ENCODE results near the gene APRT.

The APRT gene

GRCh38 chr16:88857728-88858339, 46.1 kb upstream of the APRT start:
- DNase-seq = peak; percentile 84
- H3K27ac ChIP-seq (ENCODE audit: low read length, poor library complexity, severe bottlenecking) = peak overlapping the region; percentile 74
- no peaks in the 10 kb centered on the region for H3K9me3 ChIP-seq (ENCODE audit: control insufficient read depth, low read length)
- WGBS = 21% methylated on average over 12 of the region's 12 CpGs
- no peak overlapping the region for H3K23ac ChIP-seq (ENCODE audit: low read length in 2 of 2)
- H4K91ac ChIP-seq (ENCODE audit: low read length) = no peak overlapping the region
- peak overlapping the region; percentile 33 for H2AFZ ChIP-seq (ENCODE audit: low read depth, low read length)
- H3K9ac ChIP-seq (ENCODE audit: low read length) = peak overlapping the region; percentile 93
- H2BK12ac ChIP-seq (ENCODE audit: low read length in 2 of 2) = no peak overlapping the region
- no peak overlapping the region for H2BK5ac ChIP-seq (ENCODE audit: low read depth, low read length, poor library complexity, severe bottlenecking)
- peak overlapping the region in 1 of 2 experiments; percentile 79 for H3K18ac ChIP-seq (ENCODE audit: low read depth in 1 of 2, low read length in 2 of 2)
- H3K4me1 ChIP-seq (ENCODE audit: control insufficient read depth, insufficient read depth, low read depth, low read length) = peaks cover 20% of the 10 kb centered on the region
- H3K79me1 ChIP-seq (replicated peaks; ENCODE audit: low read length, poor library complexity, severe bottlenecking) = peaks cover 46% of the 10 kb centered on the region
- H2BK15ac ChIP-seq (ENCODE audit: low read depth, poor library complexity, severe bottlenecking) = no peak overlapping the region
- peak overlapping the region; percentile 89 for H3K4me2 ChIP-seq (ENCODE audit: low read length, poor library complexity, severe bottlenecking)
- H3K4ac ChIP-seq (ENCODE audit: low read depth in 1 of 2, low read length in 2 of 2) = peak overlapping the region in 1 of 2 experiments; percentile 32
- no peak overlapping the region for H3K14ac ChIP-seq (ENCODE audit: low read length in 2 of 2)
- peaks cover 45 to 58% of the 10 kb centered on the region in 2 experiments for H3K36me3 ChIP-seq (ENCODE audit: control insufficient read depth in 1 of 2, insufficient read depth in 2 of 2, low read depth in 1 of 2, low read length in 2 of 2)
- no peak overlapping the region for H2AK5ac ChIP-seq (ENCODE audit: low read length, severe bottlenecking)
- peak overlapping the region; percentile 86 to 97 for H3K4me3 ChIP-seq (ENCODE audit: insufficient read depth in 1 of 2, low read depth in 1 of 2, low read length in 2 of 2)
- H4K8ac ChIP-seq (ENCODE audit: low read length) = peak overlapping the region; percentile 88
- H2BK120ac ChIP-seq (ENCODE audit: low read depth, low read length) = no peak overlapping the region
- H3K27me3 ChIP-seq (ENCODE audit: control insufficient read depth in 1 of 2, insufficient read depth in 1 of 2, low read length in 2 of 2) = no peaks in the 10 kb centered on the region

DNA sequence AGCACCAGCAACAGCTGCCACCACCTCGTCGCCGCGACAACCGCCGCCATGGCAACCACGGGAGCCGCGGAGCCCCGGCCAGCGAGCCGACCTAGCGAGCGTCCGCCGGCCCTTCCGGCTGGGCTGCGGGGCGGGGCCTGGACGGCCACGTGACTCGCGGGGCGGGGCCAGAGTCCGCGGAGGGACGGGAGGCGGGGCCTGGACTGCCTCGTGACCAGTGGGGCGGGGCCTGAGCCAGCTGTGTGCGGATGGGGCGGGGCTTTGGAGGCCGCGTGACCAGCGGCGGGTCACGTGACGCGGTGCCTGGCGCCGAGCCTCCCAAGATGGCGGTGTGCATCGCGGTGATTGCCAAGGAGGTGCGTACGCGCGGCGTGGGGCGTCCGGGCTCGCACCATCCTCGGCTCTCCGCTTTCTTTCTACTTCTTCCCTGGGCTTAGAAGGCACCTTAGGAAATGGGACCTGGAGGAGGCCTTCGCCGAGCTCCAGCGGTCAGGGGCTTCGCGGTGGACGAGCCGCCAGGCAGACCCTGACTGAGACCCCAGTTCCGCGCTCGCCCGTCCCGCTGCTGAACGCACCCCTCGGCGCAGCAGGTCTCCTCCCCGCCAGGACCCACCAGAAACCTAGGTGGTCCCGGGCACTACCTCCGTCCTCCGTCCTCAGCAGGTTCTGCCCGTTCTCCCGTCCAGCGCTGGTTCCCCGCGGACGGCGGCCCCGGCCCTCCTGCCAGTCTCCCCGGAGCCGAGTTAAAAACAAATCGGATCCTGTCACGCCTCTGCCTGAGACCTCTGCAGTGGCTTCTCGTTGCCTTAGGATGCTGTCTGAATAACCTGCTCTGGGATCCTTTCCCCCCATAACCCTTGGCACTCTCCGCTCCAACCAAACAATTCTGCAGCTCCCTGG, 45.4 kb upstream of the APRT start, which contains the start of the genes GALNS and TRAPPC2L:
Gene GALNS, minus strand, starts transcription at position 120 of the 900 bp plus-strand sequence. Its CDS starts 70 bp downstream, at position 50.
Gene TRAPPC2L, plus strand, starts transcription at position 300 of the 900 bp plus-strand sequence. Its CDS starts 24 bp downstream, at position 324.
- Histone ChIP-seq H3K9me3 (ENCODE audit: control insufficient read depth, low read length) (no peaks in the 10 kb centered on the region), H3K79me1 (replicated peaks; ENCODE audit: low read length, poor library complexity, severe bottlenecking) (peaks cover 46% of the 10 kb centered on the region), H3K23ac (ENCODE audit: low read length in 2 of 2) (peak within 1 kb of the TSS in 1 of 2 experiments; percentile 79), H2BK12ac (ENCODE audit: low read length in 2 of 2) (peak within 1 kb of the TSS in 1 of 2 experiments; percentile 21), H2BK15ac (ENCODE audit: low read depth, poor library complexity, severe bottlenecking) (peak within 1 kb of the TSS; percentile 63), H3K4me3 (ENCODE audit: insufficient read depth in 1 of 2, low read depth in 1 of 2, low read length in 2 of 2) (peak within 1 kb of the TSS; percentile 89 to 97), H3K18ac (ENCODE audit: low read depth in 1 of 2, low read length in 2 of 2) (peak within 1 kb of the TSS; percentile 52 to 89), H3K27ac (ENCODE audit: low read length, poor library complexity, severe bottlenecking) (peak within 1 kb of the TSS; percentile 74), H2BK120ac (ENCODE audit: low read depth, low read length) (peak within 1 kb of the TSS; percentile 42), H4K91ac (ENCODE audit: low read length) (peak within 1 kb of the TSS; percentile 79), H2BK5ac (ENCODE audit: low read depth, low read length, poor library complexity, severe bottlenecking) (peak within 1 kb of the TSS; percentile 68), H3K4ac (ENCODE audit: low read depth in 1 of 2, low read length in 2 of 2) (peak within 1 kb of the TSS; percentile 54 to 73), H3K27me3 (ENCODE audit: control insufficient read depth in 1 of 2, insufficient read depth in 1 of 2, low read length in 2 of 2) (no peaks in the 10 kb centered on the region), H3K9ac (ENCODE audit: low read length) (peak within 1 kb of the TSS; percentile 93), H3K4me1 (ENCODE audit: control insufficient read depth, insufficient read depth, low read depth, low read length) (peaks cover 20% of the 10 kb centered on the region), H3K36me3 (ENCODE audit: control insufficient read depth in 1 of 2, insufficient read depth in 2 of 2, low read depth in 1 of 2, low read length in 2 of 2) (peaks cover 38 to 51% of the 10 kb centered on the region in 2 experiments), H4K8ac (ENCODE audit: low read length) (peak within 1 kb of the TSS; percentile 88), H3K4me2 (ENCODE audit: low read length, poor library complexity, severe bottlenecking) (peak within 1 kb of the TSS; percentile 89), H2AK5ac (ENCODE audit: low read length, severe bottlenecking) (no peak within 1 kb of the TSS), H2AFZ (ENCODE audit: low read depth, low read length) (peak within 1 kb of the TSS; percentile 66), H3K14ac (ENCODE audit: low read length in 2 of 2) (peak within 1 kb of the TSS in 1 of 2 experiments; percentile 96)
- WGBS = under 1% methylated on average over 85 of the region's 87 CpGs
- DNase-seq = peak; percentile 92

DNA sequence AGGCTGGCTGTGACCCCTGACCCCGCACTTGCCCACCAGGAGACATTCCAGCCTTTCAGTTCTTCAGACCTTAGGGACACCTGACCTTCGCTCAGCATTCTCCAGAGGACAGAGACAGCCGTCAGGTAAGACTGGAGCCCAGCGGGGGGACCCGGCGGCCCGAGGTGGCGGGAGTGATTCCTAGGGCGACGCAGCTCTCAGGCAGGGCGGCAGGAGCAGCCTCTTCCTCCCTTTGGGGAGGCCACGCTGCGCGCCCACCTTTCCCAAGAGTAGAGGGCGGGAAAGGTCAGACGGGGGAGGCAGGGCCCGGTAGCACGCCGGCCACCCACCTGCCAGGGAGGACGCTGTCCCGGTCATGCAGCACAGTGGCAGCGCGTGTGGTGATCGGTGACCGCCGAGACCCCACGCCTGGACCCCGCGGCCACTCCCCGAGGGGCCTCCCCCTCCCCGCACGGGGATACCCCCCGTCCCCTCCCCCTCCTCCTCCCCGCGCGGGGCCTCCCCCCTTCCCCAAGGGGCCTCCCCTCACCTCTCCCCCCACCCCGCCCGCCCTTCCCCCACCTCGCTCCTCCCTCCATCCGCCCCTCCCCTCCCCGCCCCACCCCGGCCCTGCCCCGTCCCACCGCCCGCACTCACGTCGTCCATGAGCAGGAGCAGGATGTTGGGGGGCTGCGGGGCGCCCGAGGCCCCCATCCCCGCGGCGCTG, 44.5 kb upstream of the APRT start:
- H2BK5ac ChIP-seq (ENCODE audit: low read depth, low read length, poor library complexity, severe bottlenecking) = no peak overlapping the region
- H3K9me3 ChIP-seq (ENCODE audit: control insufficient read depth, low read length) = no peaks in the 10 kb centered on the region
- peak overlapping the region; percentile 58 for H3K4me2 ChIP-seq (ENCODE audit: low read length, poor library complexity, severe bottlenecking)
- peak overlapping the region in 1 of 2 experiments; percentile 54 for H3K4ac ChIP-seq (ENCODE audit: low read depth in 1 of 2, low read length in 2 of 2)
- peak overlapping the region in 1 of 2 experiments; percentile 96 for H3K14ac ChIP-seq (ENCODE audit: low read length in 2 of 2)
- DNase-seq = no peak
- H4K8ac ChIP-seq (ENCODE audit: low read length) = no peak overlapping the region
- peaks cover 30 to 49% of the 10 kb centered on the region in 2 experiments for H3K36me3 ChIP-seq (ENCODE audit: control insufficient read depth in 1 of 2, insufficient read depth in 2 of 2, low read depth in 1 of 2, low read length in 2 of 2)
- peak overlapping the region; percentile 49 to 89 for H3K18ac ChIP-seq (ENCODE audit: low read depth in 1 of 2, low read length in 2 of 2)
- H3K4me1 ChIP-seq (ENCODE audit: control insufficient read depth, insufficient read depth, low read depth, low read length) = peaks cover 20% of the 10 kb centered on the region
- WGBS = 16% methylated on average over 14 of the region's 53 CpGs
- H3K23ac ChIP-seq (ENCODE audit: low read length in 2 of 2) = peak overlapping the region in 1 of 2 experiments; percentile 79
- H3K27me3 ChIP-seq (ENCODE audit: control insufficient read depth in 1 of 2, insufficient read depth in 1 of 2, low read length in 2 of 2) = no peaks in the 10 kb centered on the region
- no peak overlapping the region for H2BK120ac ChIP-seq (ENCODE audit: low read depth, low read length)
- no peak overlapping the region for H3K27ac ChIP-seq (ENCODE audit: low read length, poor library complexity, severe bottlenecking)
- H2BK15ac ChIP-seq (ENCODE audit: low read depth, poor library complexity, severe bottlenecking) = peak overlapping the region; percentile 63
- H3K79me1 ChIP-seq (replicated peaks; ENCODE audit: low read length, poor library complexity, severe bottlenecking) = peaks cover 50% of the 10 kb centered on the region
- peak overlapping the region; percentile 84 to 89 for H3K4me3 ChIP-seq (ENCODE audit: insufficient read depth in 1 of 2, low read depth in 1 of 2, low read length in 2 of 2)
- no peak overlapping the region for H2BK12ac ChIP-seq (ENCODE audit: low read length in 2 of 2)
- H4K91ac ChIP-seq (ENCODE audit: low read length) = peak overlapping the region; percentile 71
- H2AK5ac ChIP-seq (ENCODE audit: low read length, severe bottlenecking) = no peak overlapping the region
- peak overlapping the region; percentile 84 for H3K9ac ChIP-seq (ENCODE audit: low read length)
- peak overlapping the region; percentile 66 for H2AFZ ChIP-seq (ENCODE audit: low read depth, low read length)

Measured in mesenchymal stem cell (in vitro differentiated cells and primary cell).